ENCODE data around the gene ALG5. TPM values are rescaled to one million over a fixed set of nuclear protein-coding genes. Genes with fewer than 3 reads are reported as not detected.

ALG5 gene
- total RNA-seq, 2 donors from 2014 or later = 21.8 to 21.9 TPM

GRCh38 chr13:37011788-37012187, 12.6 kb upstream of the ALG5 start:
- Mint-ChIP-seq H3K4me3 (no peak overlapping the region), H3K9me3 (peaks cover 1% of the 10 kb centered on the region), H3K4me1 (no peaks in the 10 kb centered on the region), H3K36me3 (ENCODE audit: low read depth) (peaks cover 67% of the 10 kb centered on the region), H3K27me3 (ENCODE audit: insufficient read depth) (no peaks in the 10 kb centered on the region), H3K27ac (no peak overlapping the region)
- H3K4me3 ChIP-seq (ENCODE audit: low read length) = no peak overlapping the region
- no peak overlapping the region for H3K27ac ChIP-seq (ENCODE audit: low read depth, low read length)
- no peak for TF ChIP-seq CTCF (conservative IDR thresholded peaks at IDR 0.05)
- no peak overlapping the region for H3K9ac ChIP-seq (ENCODE audit: extremely low read depth, low read length, poor library complexity, severe bottlenecking)
- peaks cover 100% of the 10 kb centered on the region for H3K36me3 ChIP-seq (ENCODE audit: control insufficient read depth, insufficient read depth, low read length)
- DNase-seq = no peak
- H3K27me3 ChIP-seq (ENCODE audit: control insufficient read depth, insufficient read depth, low read length, poor library complexity, severe bottlenecking) = no peaks in the 10 kb centered on the region
- no peaks in the 10 kb centered on the region for H3K4me1 ChIP-seq (ENCODE audit: control insufficient read depth, insufficient read depth, low read length)
- 89% methylated on average over 1 of the region's 2 CpGs; no CpG with 5 or more reads in 1 of the 2 experiments for WGBS, 2 experiments (ENCODE audit: insufficient coverage in 1 of 2, insufficient read length in 1 of 2)
- H3K9me3 ChIP-seq (ENCODE audit: control insufficient read depth, low read length) = no peaks in the 10 kb centered on the region

GRCh38 chr13:37011002-37011401, 11.9 kb upstream of the ALG5 start:
- Histone ChIP-seq H3K4me1 (ENCODE audit: control insufficient read depth, insufficient read depth, low read length) (no peaks in the 10 kb centered on the region), H3K27me3 (ENCODE audit: control insufficient read depth, insufficient read depth, low read length, poor library complexity, severe bottlenecking) (no peaks in the 10 kb centered on the region), H3K27ac (ENCODE audit: low read depth, low read length) (no peak overlapping the region), H3K36me3 (ENCODE audit: control insufficient read depth, insufficient read depth, low read length) (peaks cover 100% of the 10 kb centered on the region), H3K9ac (ENCODE audit: extremely low read depth, low read length, poor library complexity, severe bottlenecking) (no peak overlapping the region), H3K9me3 (ENCODE audit: control insufficient read depth, low read length) (no peaks in the 10 kb centered on the region), H3K4me3 (ENCODE audit: low read length) (no peak overlapping the region)
- TF ChIP-seq CTCF (conservative IDR thresholded peaks at IDR 0.05) = no peak
- no peak overlapping the region for H3K4me3 Mint-ChIP-seq
- H3K4me1 Mint-ChIP-seq = no peaks in the 10 kb centered on the region
- no peak for DNase-seq
- no peaks in the 10 kb centered on the region for H3K9me3 Mint-ChIP-seq
- no peaks in the 10 kb centered on the region for H3K27me3 Mint-ChIP-seq (ENCODE audit: insufficient read depth)
- no peak overlapping the region for H3K27ac Mint-ChIP-seq
- WGBS, 2 experiments (ENCODE audit: insufficient coverage in 1 of 2, insufficient read length in 1 of 2) = no CpG with 5 or more reads among the region's 1 CpG
- peaks cover 66% of the 10 kb centered on the region for H3K36me3 Mint-ChIP-seq (ENCODE audit: low read depth)

- no peaks in the 10 kb centered on the region for H3K9me3 Mint-ChIP-seq
- no peak overlapping the region for H3K4me3 ChIP-seq (ENCODE audit: low read length)
- no peak overlapping the region for H3K27ac Mint-ChIP-seq
- no peaks in the 10 kb centered on the region for H3K4me1 ChIP-seq (ENCODE audit: control insufficient read depth, insufficient read depth, low read length)
- no peak overlapping the region for H3K4me3 Mint-ChIP-seq
- no peaks in the 10 kb centered on the region for H3K27me3 ChIP-seq (ENCODE audit: control insufficient read depth, insufficient read depth, low read length, poor library complexity, severe bottlenecking)
- H3K4me1 Mint-ChIP-seq = no peaks in the 10 kb centered on the region
- TF ChIP-seq CTCF (conservative IDR thresholded peaks at IDR 0.05) = no peak
- no peaks in the 10 kb centered on the region for H3K27me3 Mint-ChIP-seq (ENCODE audit: insufficient read depth)
- peaks cover 66% of the 10 kb centered on the region for H3K36me3 Mint-ChIP-seq (ENCODE audit: low read depth)
- peaks cover 100% of the 10 kb centered on the region for H3K36me3 ChIP-seq (ENCODE audit: control insufficient read depth, insufficient read depth, low read length)
- 80 to 94% methylated on average over 1 of the region's 1 CpG for WGBS, 2 experiments (ENCODE audit: insufficient coverage in 1 of 2, insufficient read length in 1 of 2)
- no peaks in the 10 kb centered on the region for H3K9me3 ChIP-seq (ENCODE audit: control insufficient read depth, low read length)
- H3K9ac ChIP-seq (ENCODE audit: extremely low read depth, low read length, poor library complexity, severe bottlenecking) = no peak overlapping the region
- DNase-seq = no peak
- H3K27ac ChIP-seq (ENCODE audit: low read depth, low read length) = no peak overlapping the region
These were observed 11.3 kb upstream of the ALG5 start for GRCh38 chr13:37010424-37010823.

Measured in endodermal cell (in vitro differentiated cells).